Kidney (tissue), 14 donors: ENCODE measurements around the gene ILK. TPM values are rescaled to one million over a fixed set of nuclear protein-coding genes. Genes with fewer than 3 reads are reported as not detected.
A peak's percentile ranks its signal among the peaks of the same experiment; 100 is the strongest.

Experiments used
- DNase-seq, 5 donors: peaks; one replicate each; pipeline ENCODE4 v3.0.0-alpha.2; 2013 to 2020
- FAIRE-seq: peaks from 2 replicates; lab custom pipeline; 2012; peaks lifted over from hg19 to GRCh38; lab: Jason Lieb, UNC
- H3K27ac ChIP-seq, 2 donors: one replicate each; pipeline ENCODE4 v1.7.0; 2013; ENCODE audit warnings: low read depth in 2 of 2, low read length in 2 of 2, inconsistent platforms in 1 of 2
- H3K27me3 ChIP-seq: one replicate; pipeline ENCODE4 v1.7.1; 2013; ENCODE audit warnings: low read length, inconsistent platforms; ENCODE audit not compliant: control insufficient read depth, insufficient read depth
- H3K36me3 ChIP-seq, 3 donors: one replicate each; pipeline versions ENCODE4 v1.7.0 to v1.7.1; 2013; ENCODE audit warnings: low read length in 3 of 3, control low read depth in 1 of 3, inconsistent platforms in 1 of 3; ENCODE audit not compliant: insufficient read depth in 3 of 3, control insufficient read depth in 2 of 3
- H3K4me1 ChIP-seq, 3 donors: one replicate each; pipeline versions ENCODE4 v1.7.0 to v1.7.1; 2013; ENCODE audit warnings: low read length in 3 of 3, inconsistent platforms in 1 of 3, low read depth in 1 of 3; ENCODE audit not compliant: control insufficient read depth in 2 of 3, insufficient read depth in 2 of 3
- H3K4me3 ChIP-seq, 3 donors: one replicate each; pipeline versions ENCODE4 v1.7.0 to v1.8.1; 2013; ENCODE audit warnings: low read length in 3 of 3, control low read depth in 1 of 3, inconsistent platforms in 1 of 3
- H3K9ac ChIP-seq, 3 donors: one replicate each; pipeline versions ENCODE4 v1.7.0 to v1.7.1; 2013; ENCODE audit warnings: low read length in 3 of 3, control low read depth in 1 of 3, inconsistent platforms in 1 of 3
- H3K9me3 ChIP-seq, 3 donors: one replicate each; pipeline versions ENCODE4 v1.7.0 to v1.7.1; 2013; ENCODE audit warnings: low read length in 3 of 3, control low read depth in 1 of 3, inconsistent platforms in 1 of 3; ENCODE audit not compliant: control insufficient read depth in 2 of 3, insufficient read depth in 1 of 3
- CTCF ChIP-seq: IDR thresholded peaks from 3 replicates; pipeline ENCODE4 v1.5.1; 2012; ENCODE audit warnings: mild to moderate bottlenecking, moderate library complexity, borderline replicate concordance; ENCODE audit not compliant: insufficient read depth; ENCODE audit errors: extremely low read depth
- intact Hi-C: fragments of 100-400 bp; cut with DNase I; formaldehyde crosslinking; loops from one replicate; pipeline ENCODE4 v1.11.1; 2022
- polyA plus RNA-seq: library from polyadenylated mRNA; stranded (reverse); fragments of 350-450 nt; fragmentation: Illumina TruSeq; extraction: RNeasy Lipid Tissue Mini Kit (QIAGEN cat#74804); gene quantifications from one replicate; pipeline ENCODE4 v1.2.3, GENCODE V29; 2014; ENCODE audit warnings: low read depth, low replicate concordance; ENCODE audit not compliant: insufficient read depth
- total RNA-seq: library from RNA; stranded (reverse); fragmentation: NEBNext Ultra II Directional; extraction: Animal tissue kit (Norgen Biotek cat#: 25700); gene quantifications from one replicate; pipeline ENCODE4 v1.2.1, GENCODE V29; 2021
- donor health status: control.
- donor health status: control.
- donor health status: control.
- donor health status: control.
- donor health status: control.
- donor health status: DM: yes; HTN: yes; CAD: no.
- donor health status: Normal renal cell carcinoma (clear cell type).

ILK gene
- total and polyA plus RNA-seq, 2 donors from 2014 or later, result 149 to 170 TPM

GRCh38 chr11:6655790-6656583 lies 52.4 kb downstream of the ILK start, which contains the start of gene DCHS1:
TSS of gene DCHS1 (minus strand) at chr11:6655809. CDS start at chr11:6641613, 14,196 bp downstream.
- Histone ChIP-seq H3K4me3 (peak within 1 kb of the TSS; percentile 35 to 95 (median 55)), H3K27me3 (no peaks in the 10 kb centered on the region), H3K36me3 (no peaks in the 10 kb centered on the region), H3K9ac (peak within 1 kb of the TSS in 2 of 3 donors; percentile 50 to 95), H3K9me3 (no peaks in the 10 kb centered on the region), H3K4me1 (peaks cover 0 to 3% (median 0%) of the 10 kb centered on the region in 3 donors), H3K27ac (peak within 1 kb of the TSS in 1 of 2 donors; percentile 43)
- DNase-seq, result peak; percentile 58 to 79 (median 67)
- intact Hi-C loops, result no loop called here
- no peak for FAIRE-seq
- TF ChIP-seq CTCF, result no peak

GRCh38 chr11:6656584-6656915 lies 53.0 kb downstream of the ILK start:
- H3K27ac ChIP-seq, result no peak overlapping the region
- intact Hi-C loops, result no loop called here
- no peaks in the 10 kb centered on the region for H3K36me3 ChIP-seq
- FAIRE-seq, result no peak
- H3K9me3 ChIP-seq, result no peaks in the 10 kb centered on the region
- TF ChIP-seq CTCF, result no peak
- H3K4me3 ChIP-seq, result peak overlapping the region in 1 of 3 donors; percentile 85
- no peaks in the 10 kb centered on the region for H3K27me3 ChIP-seq
- H3K9ac ChIP-seq, result peak overlapping the region in 1 of 3 donors; percentile 80
- peaks cover 0 to 3% (median 0%) of the 10 kb centered on the region in 3 donors for H3K4me1 ChIP-seq
- no peak for DNase-seq

GRCh38 chr11:6656936-6657335 lies 53.4 kb downstream of the ILK start:
- Histone ChIP-seq H3K27ac (no peak overlapping the region), H3K4me1 (peaks cover 0 to 3% (median 0%) of the 10 kb centered on the region in 3 donors), H3K9ac (no peak overlapping the region), H3K36me3 (no peaks in the 10 kb centered on the region), H3K4me3 (peak overlapping the region in 1 of 3 donors; percentile 19), H3K27me3 (no peaks in the 10 kb centered on the region), H3K9me3 (no peaks in the 10 kb centered on the region)
- DNase-seq, result no peak
- no peak for TF ChIP-seq CTCF
- FAIRE-seq, result no peak
- intact Hi-C loops, result no loop called here
